Central memory CD4-positive, alpha-beta T cell (primary cell): Measurements from ENCODE around the gene HTATSF1.
A peak's percentile ranks its signal among the peaks of the same experiment; 100 is the strongest.

Experiments
- DNase-seq: peaks from one replicate; pipeline ENCODE4 v3.0.0; 2022
- total RNA-seq, 3 experiments: gene quantifications; one replicate each; lab custom pipeline; 2026; lab: John Stamatoyannopoulos, UW

The HTATSF1 gene, protein sequence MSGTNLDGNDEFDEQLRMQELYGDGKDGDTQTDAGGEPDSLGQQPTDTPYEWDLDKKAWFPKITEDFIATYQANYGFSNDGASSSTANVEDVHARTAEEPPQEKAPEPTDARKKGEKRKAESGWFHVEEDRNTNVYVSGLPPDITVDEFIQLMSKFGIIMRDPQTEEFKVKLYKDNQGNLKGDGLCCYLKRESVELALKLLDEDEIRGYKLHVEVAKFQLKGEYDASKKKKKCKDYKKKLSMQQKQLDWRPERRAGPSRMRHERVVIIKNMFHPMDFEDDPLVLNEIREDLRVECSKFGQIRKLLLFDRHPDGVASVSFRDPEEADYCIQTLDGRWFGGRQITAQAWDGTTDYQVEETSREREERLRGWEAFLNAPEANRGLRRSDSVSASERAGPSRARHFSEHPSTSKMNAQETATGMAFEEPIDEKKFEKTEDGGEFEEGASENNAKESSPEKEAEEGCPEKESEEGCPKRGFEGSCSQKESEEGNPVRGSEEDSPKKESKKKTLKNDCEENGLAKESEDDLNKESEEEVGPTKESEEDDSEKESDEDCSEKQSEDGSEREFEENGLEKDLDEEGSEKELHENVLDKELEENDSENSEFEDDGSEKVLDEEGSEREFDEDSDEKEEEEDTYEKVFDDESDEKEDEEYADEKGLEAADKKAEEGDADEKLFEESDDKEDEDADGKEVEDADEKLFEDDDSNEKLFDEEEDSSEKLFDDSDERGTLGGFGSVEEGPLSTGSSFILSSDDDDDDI
- total RNA-seq: 72.3 to 115 (median 108) reads per million in 3 experiments

DNA sequence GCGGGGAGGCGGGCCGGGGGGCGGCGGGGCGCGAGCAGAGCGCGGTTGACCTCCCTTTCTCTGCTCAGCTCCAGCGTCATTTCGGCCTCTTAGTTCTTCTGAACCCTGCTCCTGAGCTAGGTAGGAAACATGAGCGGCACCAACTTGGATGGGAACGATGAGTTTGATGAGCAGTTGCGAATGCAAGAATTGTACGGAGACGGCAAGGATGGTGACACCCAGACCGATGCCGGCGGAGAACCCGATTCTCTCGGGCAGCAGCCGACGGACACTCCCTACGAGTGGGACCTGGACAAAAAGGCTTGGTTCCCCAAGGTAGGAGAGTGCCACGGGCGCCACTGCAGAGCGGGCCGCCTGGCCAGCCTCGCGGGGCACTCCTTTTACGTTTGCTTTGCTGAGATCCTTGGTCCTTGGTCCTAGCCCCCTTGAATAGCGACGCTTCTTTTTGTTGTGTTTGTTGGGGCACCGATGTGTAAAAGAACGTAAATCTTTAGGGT is at the start of gene HTATSF1:
HTATSF1 (plus strand) TSS at position 37 of the 497 bp plus-strand sequence; CDS start at position 130, 93 bp downstream.
- no peak for DNase-seq

DNA sequence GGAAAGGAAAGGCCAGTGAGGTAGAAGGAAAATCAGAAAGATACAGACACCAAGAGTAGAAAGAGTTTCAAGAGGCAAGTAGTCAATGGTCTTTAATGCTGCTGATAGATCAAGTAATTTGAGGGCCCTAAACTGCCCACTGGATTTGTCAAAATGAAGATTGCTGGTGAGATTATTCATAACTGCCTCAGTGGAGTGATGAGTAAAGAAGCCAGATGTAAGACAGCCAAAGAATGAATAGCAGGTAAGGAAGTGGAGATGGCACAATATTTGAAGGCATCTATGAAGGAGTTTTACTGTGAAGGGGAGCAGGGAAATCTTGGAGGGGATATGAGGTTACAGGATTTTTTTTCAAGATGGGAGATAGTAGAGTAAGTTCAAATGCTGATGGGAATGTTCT is 49.4 kb upstream of the HTATSF1 start:
- no peak for DNase-seq

DNA sequence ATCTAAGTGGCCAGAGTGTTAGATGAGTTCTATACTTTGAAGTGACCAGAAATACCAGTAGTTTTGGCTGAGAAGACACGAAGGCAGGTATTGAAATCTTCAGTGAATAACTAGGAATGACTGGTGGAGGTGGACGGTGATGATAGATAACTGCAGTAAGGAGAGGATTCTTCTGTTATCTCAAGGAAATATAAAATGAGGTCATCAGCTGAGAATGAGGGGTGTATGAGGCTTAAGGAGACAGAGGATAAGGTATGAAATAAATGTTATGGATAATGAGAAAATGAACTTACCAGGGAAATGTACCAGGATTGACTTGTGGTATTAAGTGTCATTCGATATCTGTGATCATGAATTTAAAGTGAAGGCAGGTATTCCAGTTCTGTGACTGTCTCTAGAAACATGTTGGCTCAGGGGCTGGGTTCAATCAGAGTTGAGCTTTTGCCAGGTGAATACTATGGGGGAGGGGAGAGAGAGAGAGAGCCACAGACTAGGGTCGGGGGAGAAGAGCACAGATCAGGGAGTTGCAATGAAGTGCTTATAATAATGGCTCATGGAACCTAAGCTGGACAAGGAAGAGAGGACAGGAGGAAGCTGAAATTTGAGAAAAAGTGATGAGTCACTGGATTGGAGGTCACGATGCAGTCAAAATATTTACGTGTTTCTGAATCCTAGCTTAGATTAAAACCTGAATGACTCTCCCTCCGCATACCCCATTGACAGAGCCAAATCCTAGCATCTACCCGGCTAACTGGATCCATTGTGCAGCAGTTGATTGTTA is 47.2 kb upstream of the HTATSF1 start:
- no peak for DNase-seq

DNA sequence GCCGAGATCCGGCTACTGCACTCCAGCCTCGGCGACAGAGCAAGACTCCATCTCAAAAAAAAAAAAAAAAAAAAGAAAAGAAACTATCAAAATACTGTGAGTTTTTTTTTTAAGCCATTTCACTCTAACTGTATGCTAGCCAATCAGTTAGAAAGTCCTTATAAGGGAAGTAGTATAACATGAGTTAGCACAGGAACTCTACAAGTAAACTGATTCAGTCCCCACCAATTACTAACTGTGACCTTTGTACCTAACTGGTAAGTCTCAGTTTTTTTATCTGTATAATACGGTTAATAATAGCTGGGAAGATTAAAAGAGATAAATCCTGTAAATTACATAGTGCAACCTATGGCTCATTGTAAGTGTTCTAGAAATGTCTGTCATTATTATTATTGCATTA is 44.8 kb upstream of the HTATSF1 start:
- no peak for DNase-seq

DNA sequence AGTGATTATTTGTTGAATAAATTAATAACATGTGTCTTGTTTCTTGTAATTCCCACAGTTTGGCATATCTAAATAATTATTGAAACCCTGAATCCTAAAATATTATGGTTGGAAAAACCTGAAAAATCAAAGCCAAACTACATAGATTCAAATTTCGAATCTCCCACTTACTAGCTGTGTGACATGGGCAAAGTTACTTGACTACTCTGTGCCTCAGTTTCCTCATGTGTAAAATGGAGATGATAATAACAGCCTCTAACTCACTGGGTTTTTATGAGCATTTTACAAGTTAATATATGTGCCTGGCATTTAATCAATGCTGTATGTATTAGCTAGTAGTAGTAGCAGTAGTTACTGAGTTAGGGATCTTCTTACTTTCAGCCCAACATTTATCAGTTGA is 44.3 kb upstream of the HTATSF1 start:
- no peak for DNase-seq

DNA sequence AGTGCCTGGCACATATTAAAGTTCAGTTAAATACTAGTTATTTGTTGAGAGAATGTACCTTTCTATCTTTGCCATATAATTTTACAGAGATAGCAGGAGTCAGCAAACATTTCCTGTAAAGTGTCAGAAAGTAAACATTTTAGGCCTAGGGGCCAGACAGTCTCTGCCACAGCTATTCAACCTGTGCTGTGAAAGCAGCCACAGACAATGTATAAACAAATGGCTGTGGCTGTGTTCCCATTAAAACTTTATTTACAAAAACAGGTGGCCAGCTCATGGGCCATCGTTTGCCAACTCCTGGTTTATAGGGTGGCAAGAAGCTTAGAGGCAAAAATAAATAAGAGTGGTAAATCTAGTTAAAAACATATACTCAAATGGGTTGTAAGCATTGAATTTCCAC is 43.6 kb upstream of the HTATSF1 start:
- DNase-seq: no peak

DNA sequence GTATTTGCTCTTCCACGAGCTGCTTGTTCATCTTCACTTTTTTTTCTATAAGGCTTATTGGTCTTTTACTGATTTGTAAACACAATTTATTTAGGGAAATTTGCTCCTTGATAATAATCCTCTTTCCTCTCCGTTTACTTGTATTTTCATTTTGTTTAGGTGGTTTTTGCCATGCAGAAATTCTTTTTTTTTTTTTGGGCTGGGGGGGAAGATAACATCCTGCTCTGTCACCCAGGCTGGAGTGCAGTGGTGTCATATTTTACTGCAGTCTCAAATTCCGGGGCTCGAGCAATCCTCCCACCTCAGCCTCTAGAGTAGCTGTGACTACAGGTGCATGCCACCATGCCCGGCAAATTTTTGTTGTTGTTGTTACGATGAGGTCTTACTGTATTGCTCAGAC is 41.3 kb upstream of the HTATSF1 start:
- DNase-seq: no peak

DNA sequence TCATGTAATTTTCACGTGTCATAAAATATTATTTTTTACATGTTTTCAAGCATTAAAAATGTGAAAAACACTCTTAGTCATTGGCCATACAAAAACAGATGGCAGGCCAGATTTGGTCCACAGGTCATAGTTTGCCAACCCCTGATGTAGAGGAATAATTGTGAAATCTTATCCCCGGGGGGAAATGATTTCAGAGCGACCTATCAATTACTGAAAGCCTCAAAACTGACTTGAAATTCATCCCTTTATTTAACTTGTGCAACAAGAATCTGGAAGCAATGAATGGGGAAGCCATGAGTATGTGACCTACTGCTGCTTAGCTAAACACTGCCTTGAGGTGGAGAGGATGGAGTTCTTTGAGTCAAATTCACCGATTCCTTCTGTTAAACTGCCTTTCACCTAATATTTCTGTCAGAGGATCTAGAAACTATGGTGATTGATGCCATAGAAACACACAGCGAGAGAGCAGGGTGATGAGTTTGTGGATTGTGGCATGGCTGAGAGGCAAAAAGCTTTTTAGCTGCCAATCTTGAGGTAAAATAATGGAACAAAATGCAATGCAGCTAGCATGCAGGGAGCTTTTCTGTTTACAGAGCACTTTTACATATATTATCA is 40.0 kb upstream of the HTATSF1 start:
- DNase-seq: no peak

DNA sequence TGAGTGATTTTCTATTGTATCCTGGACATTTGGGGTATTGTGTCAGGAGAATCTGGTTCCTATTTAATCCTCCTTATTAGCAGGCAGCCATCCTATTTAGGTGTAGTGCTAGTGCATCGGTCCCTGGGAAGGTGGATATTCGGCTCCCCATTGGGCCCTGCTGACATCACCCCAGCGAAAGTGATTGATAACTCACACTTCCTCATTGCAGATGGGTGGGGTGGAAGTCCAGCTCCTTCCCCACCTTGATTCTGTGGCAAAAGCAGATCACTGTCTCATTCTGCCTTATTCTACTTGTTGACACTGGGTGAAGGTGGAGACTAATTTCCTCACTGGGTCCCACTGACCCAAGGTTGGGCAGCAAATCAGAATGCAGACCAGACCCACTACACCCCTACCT is 32.8 kb upstream of the HTATSF1 start:
- DNase-seq: no peak

DNA sequence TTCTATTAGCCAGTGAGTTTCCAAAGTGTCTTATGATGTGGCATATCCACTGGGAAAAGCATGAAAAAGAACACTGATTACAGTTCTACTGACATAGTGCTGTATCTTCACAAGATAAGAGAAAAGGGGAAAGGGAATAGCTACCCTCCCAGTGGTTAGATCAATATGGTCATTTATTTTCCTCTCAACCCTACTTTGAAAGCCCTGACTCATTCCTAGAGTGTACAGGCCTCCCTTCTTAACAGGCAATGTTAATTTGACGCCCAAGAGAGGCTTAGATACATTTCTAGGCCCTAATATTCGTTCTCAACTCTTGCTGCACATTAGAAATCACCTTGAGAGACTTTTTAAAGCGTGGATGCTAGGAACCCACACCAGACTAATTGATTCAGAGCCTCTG is 30.1 kb upstream of the HTATSF1 start:
- DNase-seq: no peak

DNA sequence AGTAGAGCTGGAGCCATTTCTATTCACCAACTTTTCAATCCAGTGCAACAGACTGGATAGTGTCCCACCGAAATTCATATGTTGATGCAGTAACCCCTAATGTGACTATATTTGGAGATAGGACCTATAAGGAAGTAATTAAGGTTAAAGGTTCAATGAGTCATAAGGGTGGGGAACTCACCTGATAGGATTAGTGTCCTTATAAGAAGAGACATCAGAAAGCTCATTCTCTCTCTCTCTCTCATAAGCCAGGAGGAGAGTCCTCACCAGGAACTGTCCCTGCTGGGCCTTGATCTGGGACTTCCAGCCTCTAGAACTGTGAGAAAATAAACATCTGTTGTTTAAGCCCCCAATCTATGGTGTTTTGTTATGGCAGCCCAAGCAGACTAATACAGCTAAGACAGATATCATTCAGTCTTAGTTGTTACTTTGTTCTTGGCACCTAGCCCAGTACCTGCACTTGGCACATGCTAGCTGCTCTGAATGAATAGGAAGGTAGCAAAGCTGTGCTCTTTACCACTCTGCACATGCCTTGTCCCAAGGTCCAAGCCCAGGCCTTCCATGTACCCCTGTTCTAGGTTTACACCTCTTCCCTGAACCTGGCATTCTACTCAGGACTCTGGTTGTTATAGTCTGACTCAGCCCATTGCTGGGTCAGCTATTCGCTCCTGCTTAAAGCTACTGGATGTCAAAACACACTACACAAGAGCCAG is 28.8 kb upstream of the HTATSF1 start:
- no peak for DNase-seq

DNA sequence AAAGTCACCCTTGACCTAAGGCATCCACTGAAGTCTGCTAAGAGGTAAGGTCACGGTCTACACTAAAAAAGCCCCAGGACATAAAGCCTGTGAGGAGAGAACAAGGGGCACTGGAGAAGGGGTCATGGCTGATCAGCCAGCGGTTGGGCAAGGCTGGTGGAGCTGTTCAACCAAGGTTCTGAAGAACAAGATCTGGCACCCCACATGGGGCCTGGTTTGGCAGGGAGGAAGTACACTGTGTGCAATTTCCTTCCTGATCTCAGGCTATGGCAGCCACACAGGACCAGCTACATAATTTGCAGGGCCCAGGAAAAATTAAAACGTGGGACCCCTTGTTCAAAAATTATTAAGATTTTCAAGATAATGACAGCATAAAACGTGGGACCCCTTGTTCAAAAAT is 23.7 kb upstream of the HTATSF1 start:
- DNase-seq: no peak

DNA sequence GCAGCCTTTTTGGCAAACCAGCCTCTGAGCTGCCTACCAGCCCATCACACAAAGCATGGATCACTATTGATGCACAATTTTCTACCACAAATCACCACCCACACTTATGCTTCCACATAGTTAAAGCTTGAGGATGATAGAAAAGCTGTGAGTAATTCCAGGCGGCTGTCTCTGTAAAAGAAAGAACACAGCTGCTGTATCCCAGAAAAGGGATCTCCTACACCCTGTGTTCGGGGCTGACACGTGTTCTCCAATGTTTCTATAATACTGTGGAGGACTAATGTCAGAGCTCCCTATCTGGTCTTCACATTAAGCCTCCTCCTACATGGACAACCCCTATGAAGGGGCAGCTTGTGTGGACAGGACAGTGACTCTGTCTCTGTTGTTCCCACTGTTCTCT is 22.2 kb upstream of the HTATSF1 start:
- DNase-seq: no peak

DNA sequence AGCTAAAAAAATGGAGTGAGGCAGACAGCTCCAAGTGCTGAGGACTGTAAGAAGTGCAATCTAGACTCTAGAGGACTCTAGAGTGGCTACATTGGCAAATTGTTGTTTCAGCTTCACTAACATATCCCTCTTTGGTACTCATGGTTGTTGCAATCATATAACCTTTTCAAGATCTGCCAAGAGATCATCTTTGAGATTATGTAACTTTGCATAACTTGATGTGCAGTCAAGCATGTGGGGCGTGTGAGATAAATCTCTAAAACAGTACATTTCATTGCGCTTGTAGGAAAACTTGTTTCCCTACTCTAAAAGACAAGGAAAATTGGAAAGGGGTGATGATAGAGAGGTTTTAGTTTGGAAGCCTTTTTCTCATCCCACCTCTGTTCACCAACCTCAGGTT is 20.9 kb upstream of the HTATSF1 start:
- DNase-seq: no peak

DNA sequence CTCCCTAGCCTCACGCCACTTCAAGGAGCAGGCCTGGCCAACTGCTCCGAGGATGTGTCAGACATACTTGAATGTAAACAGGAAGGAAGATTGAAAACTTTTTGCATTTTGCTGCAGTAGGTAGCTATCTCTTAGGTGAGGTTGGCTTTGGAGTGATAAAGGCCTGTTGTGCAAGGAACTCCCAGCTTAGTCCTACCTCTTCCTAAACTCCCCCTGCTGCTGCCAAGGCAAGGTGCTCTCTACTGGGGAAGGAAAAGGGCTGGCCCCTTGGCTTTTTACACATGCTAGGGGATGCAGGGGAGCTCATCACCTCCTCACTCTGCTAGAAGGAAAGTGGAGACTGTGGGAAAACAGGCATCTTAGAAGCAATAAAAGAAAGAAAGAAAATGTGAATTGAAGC is 20.4 kb upstream of the HTATSF1 start:
- no peak for DNase-seq

DNA sequence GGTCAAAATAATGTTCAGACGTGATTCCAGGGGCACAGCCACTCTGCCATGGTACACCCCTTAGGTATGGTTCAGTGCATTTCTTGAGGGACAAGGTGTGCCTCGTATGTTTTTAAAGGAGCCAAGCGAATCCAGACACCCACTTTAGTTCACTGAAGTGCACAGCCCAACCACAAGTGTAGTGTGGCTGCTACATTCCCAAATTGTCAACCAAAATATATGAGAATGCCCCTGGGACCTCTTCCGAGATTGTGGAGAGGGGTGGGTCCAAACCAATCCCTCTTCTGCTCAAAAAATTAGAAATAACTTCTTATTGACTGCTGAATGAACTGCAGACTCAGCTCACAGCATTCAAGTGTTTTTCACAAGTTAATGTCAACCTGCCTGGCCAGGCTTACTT is 17.0 kb upstream of the HTATSF1 start:
- DNase-seq: no peak

DNA sequence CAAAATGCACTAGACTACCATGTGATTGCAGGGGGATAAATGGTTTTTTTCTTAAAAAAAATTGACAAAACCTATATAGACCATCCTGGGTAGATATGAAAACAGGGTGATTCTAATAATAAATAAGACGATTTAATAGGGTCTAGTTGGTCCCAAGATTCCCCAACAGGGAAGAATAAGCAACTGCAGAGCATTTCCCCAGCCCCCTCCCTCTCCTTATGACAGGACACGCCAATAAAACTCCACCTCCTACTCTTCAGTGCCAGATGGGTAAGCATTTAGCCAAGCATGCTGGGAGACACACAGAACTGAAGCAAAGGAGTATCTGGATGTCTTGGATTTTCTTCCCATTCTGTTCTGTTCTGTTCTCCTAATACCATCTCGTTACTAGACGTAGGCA is 9.7 kb upstream of the HTATSF1 start, which contains the start of gene BRS3:
BRS3 (plus strand) TSS at position 301 of the 400 bp plus-strand sequence. CDS start 168 bp downstream, outside the sequence.
- DNase-seq: no peak

DNA sequence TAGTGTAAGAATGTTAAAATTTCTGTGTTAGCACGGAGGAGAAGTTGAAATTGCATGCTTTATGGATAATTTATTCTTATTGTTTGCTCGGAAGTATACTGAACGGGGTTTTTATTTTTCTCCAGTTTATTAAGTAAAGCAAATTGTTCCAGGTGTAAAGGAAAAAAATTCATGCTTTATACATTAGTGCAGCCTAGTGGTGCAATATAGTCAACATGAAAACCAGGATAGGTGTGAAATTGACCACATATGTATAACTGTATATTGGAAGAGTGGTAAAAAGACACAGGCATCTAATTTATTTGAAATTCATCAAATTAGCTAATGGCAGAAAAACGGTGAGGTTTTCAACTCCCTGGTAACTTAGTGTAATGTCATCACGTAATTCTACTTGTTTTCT is 8.7 kb upstream of the HTATSF1 start:
- DNase-seq: no peak

DNA sequence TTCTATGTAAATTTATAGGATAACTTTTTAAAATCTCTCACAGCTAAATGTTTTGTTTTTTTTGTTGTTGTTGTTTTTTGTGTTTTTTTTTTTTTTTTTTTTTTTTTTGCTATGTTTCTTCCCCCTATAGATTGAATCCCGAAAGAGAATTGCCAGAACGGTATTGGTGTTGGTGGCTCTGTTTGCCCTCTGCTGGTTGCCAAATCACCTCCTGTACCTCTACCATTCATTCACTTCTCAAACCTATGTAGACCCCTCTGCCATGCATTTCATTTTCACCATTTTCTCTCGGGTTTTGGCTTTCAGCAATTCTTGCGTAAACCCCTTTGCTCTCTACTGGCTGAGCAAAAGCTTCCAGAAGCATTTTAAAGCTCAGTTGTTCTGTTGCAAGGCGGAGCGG is 5.6 kb upstream of the HTATSF1 start:
- DNase-seq: no peak

DNA sequence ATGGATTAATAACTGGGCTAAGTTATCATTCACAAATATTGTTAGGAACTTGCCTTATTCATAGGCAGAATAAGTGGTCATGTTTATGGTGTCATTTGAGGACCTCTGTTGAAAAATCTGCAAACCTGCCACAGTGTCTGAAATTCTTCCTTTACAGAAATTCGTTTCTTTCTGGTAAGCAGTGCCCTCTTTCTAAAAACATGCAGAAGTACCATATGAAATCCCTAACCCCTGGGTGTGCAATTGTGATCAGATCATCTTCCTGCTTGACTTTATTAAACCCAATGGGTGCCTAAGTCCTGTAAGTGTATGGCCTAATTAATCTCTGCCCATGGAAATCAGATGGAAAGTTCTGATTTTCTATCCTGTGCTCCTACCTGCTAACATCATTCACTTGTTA is 4.4 kb upstream of the HTATSF1 start:
- no peak for DNase-seq

DNA sequence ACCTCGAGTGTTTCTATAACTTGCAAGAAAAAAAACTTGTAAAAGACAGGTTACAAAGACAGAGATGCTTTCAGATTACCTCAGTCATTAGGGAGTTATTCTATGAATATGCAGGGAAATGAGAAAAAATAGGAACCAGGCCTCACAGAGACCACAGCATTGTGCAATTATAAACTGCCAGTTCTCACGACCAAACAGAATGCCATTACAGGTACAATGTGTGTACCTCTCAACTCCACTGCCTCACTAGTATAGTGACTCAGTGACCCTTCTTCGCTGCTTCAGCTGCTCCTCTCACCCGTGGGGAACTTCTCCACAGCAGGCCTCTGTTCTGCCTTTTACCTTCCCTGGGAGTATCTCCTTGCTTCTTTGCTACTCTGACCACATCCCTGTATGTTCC is 2.3 kb upstream of the HTATSF1 start:
- DNase-seq: no peak

DNA sequence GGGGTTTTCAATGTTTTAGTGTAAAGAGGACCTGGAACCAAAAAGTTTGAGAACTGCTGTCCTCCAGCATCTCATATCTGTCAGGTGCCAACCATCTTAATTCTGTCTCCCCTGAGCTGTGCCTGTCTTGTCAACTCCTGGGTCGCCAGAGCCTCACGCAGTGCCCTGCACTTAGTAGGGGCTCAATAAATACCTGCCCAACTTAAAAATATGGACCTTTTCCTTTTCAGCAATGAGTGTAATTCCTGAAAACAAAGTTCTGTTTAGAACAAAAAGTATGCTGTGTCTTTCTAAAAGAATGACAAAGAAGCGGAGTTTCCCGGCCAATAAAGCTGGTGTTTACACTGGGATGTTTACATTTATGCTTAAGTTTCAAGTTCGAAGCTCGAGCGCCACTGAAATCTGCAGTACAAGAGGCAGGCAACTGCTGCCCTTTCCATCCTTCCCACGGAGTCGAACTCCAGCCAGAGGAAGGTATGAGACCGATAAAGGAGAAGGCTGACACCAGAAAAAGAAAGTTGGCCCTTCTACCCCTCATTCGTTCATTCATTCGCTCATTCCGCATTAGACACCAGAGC is 1.1 kb upstream of the HTATSF1 start:
- peak; percentile 1 for DNase-seq
